ENCODE measurements around the gene CDKL1.
"Not testable (repeated sequence)": the region's sequence is repeated elsewhere in the genome, so short reads cannot be mapped to it uniquely, and the experiment has no call there.

Gene CDKL1

DNA sequence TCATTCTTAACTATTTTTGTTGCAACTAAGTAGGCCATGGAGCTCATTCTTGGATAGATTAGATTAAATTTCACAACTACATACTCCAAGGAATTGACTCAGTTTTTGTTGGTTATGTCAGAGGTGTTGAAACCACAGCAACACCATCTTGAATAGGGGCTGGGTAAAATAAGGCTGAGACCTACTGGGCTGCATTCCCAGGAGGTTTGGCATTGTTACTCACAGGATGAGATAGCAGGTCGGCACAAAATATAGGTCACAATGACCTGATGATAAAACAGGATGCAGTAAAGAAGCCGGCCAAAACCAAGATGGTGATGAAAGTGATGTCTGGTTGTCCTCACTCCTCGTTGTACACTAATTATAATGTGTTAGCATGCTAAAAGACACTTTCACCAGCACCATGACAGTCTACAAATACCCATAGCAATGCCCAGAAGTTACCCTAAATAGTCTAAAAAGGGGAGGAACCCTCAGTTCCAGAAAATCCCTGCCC, 63.6 kb downstream of the CDKL1 start:
- no peak for DNase-seq (ENCODE audit: low read depth in 2 of 2)

DNA sequence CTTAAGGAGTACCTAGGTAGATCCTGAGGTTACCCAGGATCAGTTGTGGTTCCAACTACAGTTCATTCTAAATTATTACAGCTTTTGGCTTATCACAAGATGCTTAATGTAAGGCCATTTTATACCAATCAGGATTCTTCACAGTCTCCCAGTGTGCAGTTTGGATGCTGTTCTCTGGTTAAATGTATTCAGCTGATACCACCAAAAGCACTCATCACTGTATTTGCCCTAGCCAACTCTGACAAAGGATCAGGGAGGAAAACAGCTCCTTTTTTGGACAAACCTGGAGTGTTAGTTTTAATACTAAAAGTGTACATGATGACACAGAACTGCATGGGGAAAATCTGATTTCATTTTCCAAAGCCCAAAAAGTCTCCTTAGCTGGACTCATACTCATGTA, 65.1 kb downstream of the CDKL1 start:
- no peak for DNase-seq (ENCODE audit: low read depth in 2 of 2)

DNA sequence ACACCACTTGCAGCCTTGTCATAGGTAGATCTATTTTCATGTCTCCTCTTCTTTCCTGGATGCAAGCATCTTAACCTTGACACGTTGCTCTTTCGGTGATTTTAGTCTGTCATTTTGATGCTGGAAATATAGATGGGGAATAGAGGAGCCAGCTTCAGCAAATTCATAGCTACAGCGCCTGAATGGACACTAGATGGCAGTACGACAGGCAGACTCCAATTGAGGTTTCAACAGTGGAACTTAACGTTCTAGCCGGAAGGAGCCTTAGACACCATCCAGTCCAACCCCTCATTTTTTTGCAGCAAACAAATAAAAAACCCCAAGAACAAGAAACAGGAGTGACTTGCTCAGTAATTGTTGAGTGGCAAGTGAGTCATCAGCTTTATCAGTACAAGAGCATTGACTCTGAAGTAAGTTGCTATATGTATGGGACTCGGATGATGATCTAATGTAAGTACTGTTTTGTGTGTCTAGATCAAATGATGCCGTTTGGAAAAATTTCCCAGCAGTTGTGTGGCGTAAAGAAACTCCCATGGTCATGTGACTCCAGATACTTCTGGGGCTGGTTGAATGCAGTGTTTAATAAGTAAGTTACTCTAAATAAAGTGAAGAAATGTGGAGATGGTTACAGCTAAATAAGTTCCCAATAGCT, 75.5 kb downstream of the CDKL1 start:
- DNase-seq (ENCODE audit: low read depth in 2 of 2), result peak; percentile 15 to 47

DNA sequence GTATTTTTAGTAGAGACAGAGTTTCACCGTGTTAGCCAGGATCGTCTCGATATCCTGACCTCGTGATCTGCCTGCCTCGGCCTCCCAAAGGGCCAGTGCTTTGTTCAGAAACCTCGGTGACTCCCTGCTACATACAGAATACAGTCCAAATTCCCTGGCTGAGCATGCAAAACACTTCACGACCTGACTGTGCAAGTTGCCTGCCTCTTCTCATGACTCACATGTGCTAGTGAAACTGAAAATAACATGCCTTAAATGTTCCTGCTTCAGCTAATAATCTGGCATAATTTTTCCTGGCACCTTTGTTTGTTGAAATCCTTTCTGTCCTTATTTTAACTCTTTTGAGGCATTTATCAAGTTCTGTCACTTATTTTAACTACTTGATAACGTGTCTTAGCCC, 76.4 kb downstream of the CDKL1 start:
- no peak for DNase-seq (ENCODE audit: low read depth in 2 of 2)

DNA sequence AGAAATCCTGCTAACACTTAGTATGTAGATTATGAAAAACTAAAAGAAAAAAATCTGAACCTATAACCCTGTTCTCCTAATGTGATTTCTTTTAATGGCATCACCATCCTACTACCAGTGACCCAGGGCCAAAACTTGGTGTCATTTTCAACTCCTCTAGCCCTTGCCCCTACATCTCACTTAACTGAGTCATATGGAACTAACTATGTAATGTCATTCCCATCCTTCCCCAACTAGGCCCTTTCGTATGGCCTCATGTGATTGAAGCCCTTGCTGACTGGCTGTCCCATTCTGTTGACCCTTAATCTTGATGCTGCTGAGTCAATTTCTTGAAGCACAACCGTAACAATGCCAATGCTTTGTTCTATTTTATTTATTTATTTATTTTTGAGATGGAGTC, 77.0 kb downstream of the CDKL1 start:
- no peak for DNase-seq (ENCODE audit: low read depth in 2 of 2)

DNA sequence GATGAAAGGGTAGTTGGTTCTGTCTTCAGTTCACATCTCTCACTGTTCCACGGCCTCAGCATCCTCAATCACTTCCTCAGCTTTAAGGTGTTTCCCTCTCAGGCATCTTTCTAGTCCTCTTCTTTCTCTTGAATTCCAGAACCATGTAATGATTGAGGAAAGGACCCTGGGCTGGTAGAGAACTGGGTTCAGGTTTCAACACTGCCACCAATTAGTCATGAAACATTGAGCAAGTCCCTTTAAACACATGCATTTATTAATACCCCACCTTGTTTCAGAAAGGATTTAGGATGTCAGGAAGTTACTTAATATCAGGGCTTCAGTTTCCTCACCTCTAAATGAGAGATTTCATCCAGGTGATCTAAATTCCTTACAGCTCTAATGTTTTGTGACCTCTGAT, 77.4 kb downstream of the CDKL1 start:
- no peak for DNase-seq (ENCODE audit: low read depth in 2 of 2)

DNA sequence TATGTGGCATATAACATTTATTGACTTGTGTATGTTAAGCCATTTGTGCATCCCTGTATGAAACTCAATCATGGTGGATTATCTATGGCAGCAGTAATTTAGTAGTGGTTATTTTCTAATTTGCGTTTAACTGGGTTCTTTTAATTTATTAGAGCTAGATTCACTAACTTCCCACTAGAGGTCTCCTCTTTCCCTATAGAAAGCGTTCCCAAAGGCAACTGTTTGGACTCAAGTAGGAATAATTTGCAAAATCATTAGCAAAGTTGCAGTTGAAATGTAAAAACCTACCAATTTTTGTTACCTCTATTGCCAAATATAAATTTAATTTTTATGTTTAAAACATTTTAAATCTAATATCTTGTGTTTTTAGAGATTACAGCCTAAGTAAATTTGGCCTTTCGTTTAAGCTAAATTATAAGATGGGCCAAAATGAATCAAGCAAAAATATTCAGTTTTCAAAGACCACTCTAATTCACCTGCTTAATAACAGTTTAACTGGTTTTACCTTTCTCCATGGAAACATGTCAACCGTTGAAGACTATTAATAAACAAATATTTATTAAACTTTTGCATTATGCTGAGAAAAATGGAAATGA, 78.6 kb downstream of the CDKL1 start:
- DNase-seq (ENCODE audit: low read depth in 2 of 2), result no peak

DNA sequence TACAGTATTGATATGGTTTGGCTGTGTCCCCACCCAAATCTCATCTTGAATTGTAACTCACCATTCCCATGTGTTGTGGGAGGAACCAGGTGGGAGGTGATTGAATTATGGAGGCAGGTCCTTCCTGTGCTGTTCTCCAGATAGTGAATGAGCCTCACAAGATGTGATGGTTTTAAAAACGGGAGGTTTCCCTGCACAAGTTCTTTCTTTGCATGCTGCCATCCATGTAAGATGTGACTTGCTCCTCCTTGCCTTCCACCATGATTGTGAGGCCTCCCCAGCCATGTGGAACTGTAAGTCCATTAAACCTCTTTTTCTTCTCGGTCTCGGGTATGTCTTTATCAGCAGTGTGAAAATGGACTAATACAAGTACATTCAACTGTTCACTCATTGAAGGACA, 82.6 kb downstream of the CDKL1 start:
- not testable (repeated sequence) for DNase-seq (ENCODE audit: low read depth in 2 of 2)

DNA sequence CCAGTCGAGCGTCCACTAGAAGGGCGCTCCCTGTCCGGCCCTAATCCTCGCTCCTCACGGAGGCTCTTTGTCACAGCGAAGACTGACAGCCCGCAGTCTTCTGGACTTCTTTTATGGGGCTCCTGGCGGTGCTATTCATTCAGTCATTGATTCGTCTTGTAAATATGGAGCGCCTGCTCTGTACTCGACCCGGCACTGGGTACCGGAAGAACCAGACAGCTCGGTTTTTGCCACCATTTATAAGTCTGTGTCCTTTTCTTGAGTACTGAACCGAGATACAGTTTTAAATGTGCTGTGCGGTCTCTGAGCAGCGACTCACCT, 84.0 kb downstream of the CDKL1 start:
- DNase-seq (ENCODE audit: low read depth in 2 of 2), result no peak

DNA sequence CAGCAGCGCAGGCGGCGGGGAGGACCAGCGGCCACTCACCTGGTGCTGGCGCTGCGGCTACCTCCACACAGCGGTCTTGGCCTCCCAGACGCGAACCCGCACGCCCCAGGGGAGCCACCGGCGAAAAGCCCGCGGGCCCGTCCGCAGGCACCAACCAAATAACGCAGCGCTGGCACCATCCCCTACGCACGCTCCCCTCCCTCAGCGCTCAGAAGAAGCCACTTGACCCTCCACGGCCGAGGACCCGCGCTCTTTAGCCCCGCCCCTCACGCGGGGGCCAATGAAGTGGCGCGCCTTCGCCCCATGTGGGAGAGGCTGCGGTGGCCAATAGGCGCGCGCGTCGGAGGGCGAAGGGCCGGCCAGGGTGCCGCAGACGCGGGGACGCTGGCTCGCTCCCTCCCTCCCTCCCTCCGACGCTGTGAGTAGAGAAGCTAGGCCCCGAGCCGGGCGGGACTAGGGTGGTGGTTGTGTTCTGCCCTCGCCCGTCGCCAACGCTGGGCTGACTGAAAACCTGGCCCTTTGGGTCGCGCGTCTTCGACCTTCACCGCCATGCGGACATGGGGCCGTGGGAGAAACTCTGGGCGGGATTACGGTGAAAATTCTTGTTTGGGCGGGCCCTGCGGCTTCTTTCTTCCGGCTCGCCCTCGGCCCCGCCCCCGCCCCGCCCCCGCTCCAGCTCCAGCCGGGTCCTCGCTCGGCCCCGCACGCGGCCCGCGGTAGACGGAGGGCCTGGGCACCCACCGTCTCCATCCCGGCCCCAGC, 84.5 kb downstream of the CDKL1 start, which contains the start of the genes DMAC2L and L2HGDH:
TSS of gene DMAC2L (plus strand) at position 353 of the 762 bp plus-strand sequence. CDS start 9,164 bp downstream, outside the sequence.
TSS of gene L2HGDH (minus strand) at position 258 of the 762 bp plus-strand sequence. CDS start at position 179, 79 bp downstream.
- DNase-seq (ENCODE audit: low read depth in 2 of 2), result peak; percentile 81 to 89

DNA sequence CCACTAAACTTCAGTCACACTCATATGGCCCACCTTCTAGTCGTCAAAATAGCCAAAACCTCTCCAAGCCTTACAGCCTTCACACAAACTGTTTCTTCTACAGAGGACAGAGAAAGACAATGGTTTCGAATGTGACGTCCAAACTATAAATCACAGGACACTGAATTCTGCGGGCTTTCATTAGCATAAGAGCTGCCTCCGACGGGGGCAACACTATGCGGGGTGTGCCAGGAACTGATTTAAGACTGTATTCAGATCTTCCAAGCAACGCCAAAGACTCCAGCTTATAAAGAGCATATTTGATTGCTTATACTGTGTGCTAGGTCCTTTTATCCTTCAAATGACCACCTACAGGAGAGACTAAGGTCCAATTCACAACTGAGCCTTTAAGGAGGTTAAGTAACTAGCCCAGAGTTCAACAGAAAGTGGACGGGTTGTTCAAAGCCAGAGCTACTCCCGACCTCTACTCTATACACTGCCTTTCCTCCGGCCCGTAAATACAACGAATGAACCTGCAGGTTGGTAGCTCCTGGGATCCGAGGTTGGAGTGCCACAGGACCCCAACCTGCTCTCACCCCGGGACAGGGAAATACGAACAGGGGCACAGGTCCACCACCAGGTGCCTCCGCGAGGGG, 85.2 kb downstream of the CDKL1 start:
- DNase-seq (ENCODE audit: low read depth in 2 of 2), result no peak

DNA sequence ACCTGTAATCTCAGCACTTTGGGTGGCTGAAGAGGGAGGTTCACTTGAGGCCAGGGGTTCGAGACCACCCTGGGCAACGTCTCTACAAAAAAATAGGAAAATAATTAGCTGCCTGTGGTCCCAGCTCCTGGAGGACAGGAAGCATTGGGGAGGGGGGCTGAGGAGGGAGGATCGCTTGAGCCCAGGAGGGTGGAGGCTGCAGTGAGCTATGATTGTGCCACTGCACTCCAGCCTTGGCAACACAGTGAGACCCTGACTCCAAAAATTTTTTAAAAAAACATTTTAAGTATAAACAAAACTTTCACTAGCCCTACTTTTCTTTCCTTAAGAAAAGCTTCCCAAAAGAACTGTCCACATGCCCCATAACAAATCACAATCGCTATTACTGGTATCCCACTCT, 86.2 kb downstream of the CDKL1 start:
- no peak for DNase-seq (ENCODE audit: low read depth in 2 of 2)

DNA sequence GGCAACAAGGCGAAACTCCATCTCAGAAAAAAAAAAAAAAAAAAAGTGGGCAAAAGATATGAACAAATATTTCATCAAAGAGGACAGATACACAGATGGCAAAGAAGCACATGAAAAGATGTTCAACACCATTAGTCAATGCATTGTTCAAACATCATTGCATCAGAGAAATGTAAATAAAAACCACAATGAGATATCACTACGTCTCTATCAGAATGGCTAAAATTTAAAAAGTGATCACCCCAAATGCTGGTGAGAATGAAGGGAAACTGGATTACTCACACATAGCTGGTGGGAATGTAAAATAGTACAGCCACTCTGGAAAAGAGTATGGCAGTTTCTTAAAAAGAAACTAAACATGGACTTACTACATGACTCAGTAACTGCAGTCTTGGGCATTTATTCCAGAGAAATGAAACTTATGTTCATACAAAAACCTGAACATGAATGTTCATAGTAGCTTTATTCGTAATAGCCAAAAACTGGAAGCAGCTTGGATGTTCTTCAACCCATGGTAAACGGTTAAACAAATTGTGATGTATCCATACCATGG, 88.2 kb downstream of the CDKL1 start:
- DNase-seq (ENCODE audit: low read depth in 2 of 2), result no peak

DNA sequence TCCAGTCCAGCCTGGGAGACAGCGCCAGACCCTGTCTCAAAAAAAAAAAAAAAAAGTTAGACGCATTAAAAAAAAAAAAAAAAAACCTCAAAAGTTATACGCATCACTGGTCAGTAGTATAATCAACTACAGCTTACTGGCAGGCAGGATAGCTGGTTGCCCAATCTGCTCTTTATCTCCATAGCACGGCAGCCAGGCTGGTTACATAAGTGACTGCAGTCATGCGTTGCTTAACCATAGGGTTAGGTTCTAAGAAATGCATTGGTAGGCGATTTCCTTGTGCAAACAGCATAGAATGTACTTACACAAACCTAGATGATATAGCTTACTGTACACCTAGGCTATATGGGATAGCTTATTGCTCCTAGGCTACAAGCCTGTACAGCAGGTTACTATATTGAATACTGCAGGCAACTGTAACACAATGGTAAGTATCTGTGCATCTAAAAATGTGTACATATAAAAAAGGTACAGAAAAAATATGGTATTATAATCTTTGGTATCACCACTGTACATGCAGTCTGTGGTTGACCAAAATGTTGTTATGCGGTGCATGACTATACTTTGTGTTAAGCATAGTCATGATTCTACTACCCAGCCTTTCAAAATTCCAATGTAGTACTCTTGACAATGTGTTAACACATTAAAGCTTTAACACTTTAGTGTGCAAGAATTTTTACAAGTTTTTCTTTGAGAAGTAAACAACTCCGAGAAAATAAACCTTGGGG, 92.8 kb downstream of the CDKL1 start:
- no peak for DNase-seq (ENCODE audit: low read depth in 2 of 2)

DNA sequence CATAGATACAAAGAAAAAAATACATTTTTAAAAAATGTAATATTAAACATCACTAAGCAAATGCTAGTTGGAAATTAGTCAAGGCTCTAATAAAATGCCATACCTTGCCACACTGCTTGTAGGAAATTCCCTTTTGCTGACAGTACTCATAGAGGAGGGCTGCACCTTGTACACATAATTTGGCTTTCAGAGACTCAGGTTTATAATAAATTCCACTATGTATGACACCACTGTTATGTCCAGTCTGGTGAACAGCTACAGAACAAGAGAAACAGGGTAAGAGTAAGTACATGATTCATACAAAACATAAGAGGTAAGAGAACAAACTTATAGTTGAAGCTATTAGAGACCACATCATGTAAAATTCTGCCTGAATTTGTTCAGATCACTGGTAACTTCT, 94.8 kb downstream of the CDKL1 start:
- DNase-seq (ENCODE audit: low read depth in 2 of 2), result no peak

DNA sequence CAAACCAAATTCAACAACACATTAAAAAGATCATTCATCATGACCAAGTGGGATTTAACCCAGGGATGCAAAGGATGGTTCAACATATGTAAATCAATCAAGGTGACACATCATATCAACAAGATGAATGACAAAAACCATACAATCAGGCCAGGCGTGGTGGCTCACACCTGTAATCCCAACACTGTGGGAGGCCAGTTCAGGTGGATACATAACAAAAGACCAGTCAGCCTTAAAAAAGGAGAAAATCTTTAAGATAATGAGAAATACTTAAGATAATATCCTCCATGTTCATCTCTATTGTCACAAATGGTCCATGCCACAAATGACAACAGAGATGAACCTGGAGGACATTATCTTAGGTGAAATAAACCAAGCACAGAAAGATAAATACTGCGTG, 97.1 kb downstream of the CDKL1 start:
- no peak for DNase-seq (ENCODE audit: low read depth in 2 of 2)

DNA sequence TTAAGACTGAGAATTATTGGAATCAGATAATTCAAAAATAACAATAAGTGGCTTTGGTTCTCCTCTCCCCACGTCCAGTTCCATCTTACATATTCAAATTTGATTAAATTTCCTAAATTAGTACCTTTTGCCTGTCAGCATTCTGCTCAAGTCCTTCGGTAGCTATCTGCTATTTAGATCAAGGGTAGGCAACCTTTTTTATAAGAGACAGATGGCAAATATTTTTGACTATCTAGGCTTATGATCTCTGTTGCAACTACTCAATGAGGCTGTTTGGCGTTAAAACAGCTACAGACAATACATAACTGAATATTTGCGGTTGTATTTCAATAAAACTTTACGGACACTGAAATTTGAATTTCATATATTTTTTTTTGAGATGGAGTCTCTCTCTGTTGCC, 106.4 kb downstream of the CDKL1 start:
- no peak for DNase-seq (ENCODE audit: low read depth in 2 of 2)

DNA sequence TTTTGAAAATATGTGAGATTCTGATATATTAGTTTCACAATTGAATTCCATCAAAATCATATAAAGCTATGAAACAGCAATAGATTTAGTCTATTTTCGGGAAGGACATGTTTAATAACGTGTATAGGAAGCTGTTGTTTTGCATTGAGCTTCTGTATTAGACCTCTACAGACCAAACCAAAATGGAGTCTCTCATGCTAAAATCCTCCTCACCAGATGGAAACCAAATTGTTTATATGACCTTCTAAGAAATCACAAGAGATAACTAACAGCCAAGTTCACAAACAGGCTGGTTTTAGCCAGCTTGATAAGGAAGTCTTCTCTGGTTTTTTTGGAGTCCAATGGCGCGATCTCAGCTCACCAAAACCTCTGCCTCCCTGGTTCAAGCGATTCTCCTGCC, 108.5 kb downstream of the CDKL1 start:
- no peak for DNase-seq (ENCODE audit: low read depth in 2 of 2)

DNA sequence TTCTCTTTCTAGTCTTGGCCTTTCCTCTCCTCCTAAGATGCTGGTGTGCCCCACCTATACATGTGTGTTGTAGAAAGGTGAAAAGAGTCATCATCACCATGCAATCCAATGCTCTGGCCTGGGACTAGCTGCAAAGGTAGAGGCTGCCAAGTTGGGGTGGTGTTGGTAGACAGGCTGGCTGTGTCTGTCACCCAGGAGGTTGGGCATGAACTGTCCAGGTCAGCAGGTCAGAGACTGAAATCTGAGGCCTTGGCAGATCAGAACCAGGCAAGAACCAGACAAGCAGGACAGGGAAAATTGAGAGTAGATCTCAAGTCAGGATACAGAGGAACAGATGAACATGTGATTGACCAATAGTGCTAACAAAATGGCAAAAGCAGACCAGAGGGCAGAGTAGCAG, 110.8 kb downstream of the CDKL1 start:
- DNase-seq (ENCODE audit: low read depth in 2 of 2), result no peak

Measured in stimulated activated CD4-positive, alpha-beta T cell treated with anti-CD3 and anti-CD28 coated beads, Interleukin-4, amount 100 ng/mL, for 48 hours (primary cell).